GM12874 (cell line): Measurements from ENCODE around the gene CAMSAP3.

Experiments used
- CTCF ChIP-seq: IDR thresholded peaks from 2 replicates; pipeline ENCODE4 v1.5.1; 2011; ENCODE audit warnings: low read depth, mild to moderate bottlenecking, control low read depth, low read length, moderate library complexity; ENCODE audit not compliant: insufficient read depth

The CAMSAP3 gene

GRCh38 chr19:7554565-7554964 is 41.1 kb upstream of the CAMSAP3 start:
- TF ChIP-seq CTCF, result no peak

- TF ChIP-seq CTCF, result no peak
These were observed 40.4 kb upstream of the CAMSAP3 start for GRCh38 chr19:7554990-7555864.

GRCh38 chr19:7556696-7557315 is 38.9 kb upstream of the CAMSAP3 start:
- no peak for TF ChIP-seq CTCF

GRCh38 chr19:7558667-7559066 is 37.0 kb upstream of the CAMSAP3 start:
- no peak for TF ChIP-seq CTCF

- no peak for TF ChIP-seq CTCF
These were observed 36.6 kb upstream of the CAMSAP3 start for GRCh38 chr19:7559102-7559501.

GRCh38 chr19:7560255-7560654 is 35.4 kb upstream of the CAMSAP3 start:
- TF ChIP-seq CTCF, result no peak

- no peak for TF ChIP-seq CTCF
These were observed 34.3 kb upstream of the CAMSAP3 start for GRCh38 chr19:7561325-7561724.
